Right lobe of liver (tissue), 4 donors: ENCODE measurements around the gene FBLN2.

Source experiments
- CTCF ChIP-seq, 4 donors: fragments of 200-600 bp in 3 of 4; fragments of 450-650 bp in 1 of 4; IDR thresholded peaks; one replicate each; pipeline versions ENCODE4 v1.5.1 to v1.8.0; 2016 to 2022; ENCODE audit warnings: antibody characterized with exemption in 4 of 4, mild to moderate bottlenecking in 2 of 4
- POLR2A ChIP-seq: fragments of 450-650 bp; IDR thresholded peaks from one replicate; pipeline ENCODE4 v1.6.1; 2017; ENCODE audit warnings: antibody characterized with exemption, mild to moderate bottlenecking
- donor health status: DM: no; HTN: no; CAD: no.
- donor health status: DM: no; HTN: no; CAD: no.
- donor health status: DM: no; HTN: yes; CAD: no.

GRCh38 chr3:13584901-13585300 is 36.0 kb downstream of the FBLN2 start:
- TF ChIP-seq CTCF (IDR thresholded peaks at IDR 0.05): no peak
- no peak for TF ChIP-seq POLR2A
